ENCODE measurements around the gene HINT2.

The HINT2 gene

DNA sequence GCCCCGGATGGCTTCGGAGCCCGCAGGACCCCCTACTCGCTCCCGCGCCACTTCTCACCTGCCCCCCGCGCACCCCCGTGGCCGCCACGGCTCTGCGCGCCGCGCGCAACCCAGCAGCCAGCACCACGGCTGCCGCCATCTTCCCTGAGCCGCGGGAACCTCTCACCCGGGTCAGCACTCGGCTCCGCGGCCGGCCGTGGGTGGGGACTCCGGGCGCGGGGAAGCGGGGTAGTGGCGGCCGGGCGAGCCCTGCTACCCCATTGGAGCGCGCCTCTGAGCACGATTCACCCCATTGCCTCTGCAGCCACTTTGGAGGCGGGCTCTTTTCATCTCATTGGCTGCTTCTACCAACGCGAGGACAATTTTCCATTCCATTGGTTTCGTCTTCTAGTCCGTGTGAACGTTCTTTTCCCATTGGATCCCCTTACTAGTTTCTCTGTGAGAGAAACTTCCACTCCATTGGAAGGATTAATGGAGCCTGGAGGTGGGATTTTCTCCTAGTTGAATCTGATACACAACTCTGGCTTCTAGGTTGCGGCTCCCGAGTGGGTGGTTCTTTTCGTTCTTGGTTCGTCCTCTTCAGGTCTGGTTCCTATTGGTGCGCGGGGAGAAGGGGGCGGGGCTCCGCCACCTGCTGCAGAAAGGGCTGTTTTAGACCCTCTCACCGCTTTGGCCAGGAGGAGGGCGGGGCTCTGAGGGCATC, at the start of gene HINT2:
Gene HINT2, minus strand, starts transcription at position 202 of the 703 bp plus-strand sequence. Its CDS starts 63 bp downstream, at position 139.
- TF ChIP-seq GATA3 (IDR thresholded peaks at IDR 0.05; ENCODE audit: low read depth, low read length) (no peak), GATA2 (IDR thresholded peaks at IDR 0.05; ENCODE audit: low read depth, low read length) (no peak)

DNA sequence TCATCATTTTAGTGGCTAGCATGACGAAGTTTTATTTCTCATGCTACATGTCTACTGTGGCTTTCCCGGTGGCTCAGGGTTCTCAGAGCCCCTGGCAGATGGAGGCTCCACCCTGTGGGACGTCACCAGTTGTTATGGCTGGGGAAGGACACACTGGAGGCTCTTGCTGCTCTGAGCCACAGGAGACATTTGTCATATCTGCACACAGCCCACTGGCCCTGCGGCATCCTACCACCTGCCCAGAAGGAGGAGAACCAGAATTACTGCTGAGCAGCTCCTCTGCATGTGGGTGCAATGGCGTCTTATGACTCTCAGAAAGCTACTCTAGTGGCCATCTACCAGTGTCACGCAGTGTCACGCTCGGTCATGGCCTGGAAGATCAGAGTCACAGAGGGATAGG, 48.7 kb upstream of the HINT2 start:
- TF ChIP-seq GATA2 (IDR thresholded peaks at IDR 0.05; ENCODE audit: low read depth, low read length) (no peak), GATA3 (IDR thresholded peaks at IDR 0.05; ENCODE audit: low read depth, low read length) (no peak)

DNA sequence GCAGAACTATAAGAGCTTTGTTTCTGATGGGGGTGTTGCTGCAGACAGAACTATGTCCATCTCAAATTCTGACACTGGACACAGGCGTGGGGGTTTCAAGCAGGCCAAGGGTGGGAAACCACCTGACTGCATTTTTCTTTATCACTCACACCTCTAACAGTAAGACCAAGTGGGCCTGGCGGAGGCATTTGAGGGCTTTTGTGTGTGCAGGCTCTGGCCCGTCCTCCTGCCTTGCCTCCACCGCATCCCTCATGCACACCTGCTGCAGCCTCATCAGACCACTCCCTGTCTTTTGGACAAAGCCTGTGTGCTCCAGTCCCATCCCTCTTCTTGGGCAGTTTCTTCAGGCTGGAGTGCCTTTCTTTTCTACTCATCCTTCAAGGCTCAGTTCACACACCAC, 47.5 kb upstream of the HINT2 start:
- TF ChIP-seq GATA3 (IDR thresholded peaks at IDR 0.05; ENCODE audit: low read depth, low read length) (no peak), GATA2 (IDR thresholded peaks at IDR 0.05; ENCODE audit: low read depth, low read length) (no peak)

DNA sequence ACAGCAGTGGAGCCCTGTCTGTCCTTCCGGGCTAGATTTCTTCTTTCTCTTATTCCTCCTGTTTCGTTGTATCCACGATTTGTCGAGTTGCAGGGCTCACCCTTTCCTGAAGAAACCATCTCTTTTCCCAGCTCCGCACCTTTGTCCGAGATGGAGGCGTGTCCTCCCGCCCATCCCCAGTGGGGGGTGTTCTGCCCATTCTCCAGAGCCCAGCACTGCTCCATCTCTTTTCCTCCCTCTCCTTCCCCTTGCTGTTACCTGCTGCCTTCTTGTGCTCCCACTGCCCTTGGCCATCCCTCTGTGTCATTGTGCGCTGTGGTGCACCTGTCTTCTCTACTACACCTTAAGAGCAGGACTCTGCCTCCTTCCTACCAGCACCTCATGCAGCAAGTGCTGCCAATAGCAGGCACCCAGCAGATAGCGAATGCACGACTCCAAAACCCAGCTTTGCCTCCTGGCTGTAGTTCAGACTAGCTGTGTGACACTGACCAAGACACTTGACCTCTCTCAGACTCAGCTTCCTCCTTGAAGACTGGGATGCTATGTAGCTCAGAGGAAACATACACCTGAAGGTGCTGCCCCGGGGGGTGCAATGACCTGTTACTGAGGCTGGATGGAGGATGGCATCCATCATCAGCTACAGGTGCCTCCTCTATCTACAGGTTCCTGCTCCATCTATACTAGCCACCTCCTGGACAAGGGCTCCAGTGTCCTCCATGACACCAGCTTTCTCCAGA, 46.5 kb upstream of the HINT2 start:
- TF ChIP-seq GATA3 (IDR thresholded peaks at IDR 0.05; ENCODE audit: low read depth, low read length) = no peak
- TF ChIP-seq GATA2 (IDR thresholded peaks at IDR 0.05; ENCODE audit: low read depth, low read length) = no peak

DNA sequence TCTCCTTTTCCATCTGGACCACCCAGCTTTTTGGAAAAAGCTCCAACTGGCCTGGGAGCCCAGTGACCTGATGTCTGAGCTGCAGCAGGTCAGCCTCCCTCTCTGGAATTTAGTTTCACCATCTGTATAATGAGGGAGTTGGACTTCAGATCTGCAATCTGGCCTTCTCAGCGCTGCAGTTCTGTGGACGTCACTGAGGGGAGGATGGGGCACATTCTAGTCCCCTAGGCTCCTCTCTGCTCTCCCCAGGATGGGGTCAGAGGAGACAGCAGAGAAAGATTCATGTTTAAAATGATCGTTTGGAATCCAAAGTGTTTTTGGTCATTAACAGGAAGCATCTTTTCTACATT, 45.1 kb upstream of the HINT2 start:
- no peak for TF ChIP-seq GATA3 (IDR thresholded peaks at IDR 0.05; ENCODE audit: low read depth, low read length)
- TF ChIP-seq GATA2 (IDR thresholded peaks at IDR 0.05; ENCODE audit: low read depth, low read length) = no peak

DNA sequence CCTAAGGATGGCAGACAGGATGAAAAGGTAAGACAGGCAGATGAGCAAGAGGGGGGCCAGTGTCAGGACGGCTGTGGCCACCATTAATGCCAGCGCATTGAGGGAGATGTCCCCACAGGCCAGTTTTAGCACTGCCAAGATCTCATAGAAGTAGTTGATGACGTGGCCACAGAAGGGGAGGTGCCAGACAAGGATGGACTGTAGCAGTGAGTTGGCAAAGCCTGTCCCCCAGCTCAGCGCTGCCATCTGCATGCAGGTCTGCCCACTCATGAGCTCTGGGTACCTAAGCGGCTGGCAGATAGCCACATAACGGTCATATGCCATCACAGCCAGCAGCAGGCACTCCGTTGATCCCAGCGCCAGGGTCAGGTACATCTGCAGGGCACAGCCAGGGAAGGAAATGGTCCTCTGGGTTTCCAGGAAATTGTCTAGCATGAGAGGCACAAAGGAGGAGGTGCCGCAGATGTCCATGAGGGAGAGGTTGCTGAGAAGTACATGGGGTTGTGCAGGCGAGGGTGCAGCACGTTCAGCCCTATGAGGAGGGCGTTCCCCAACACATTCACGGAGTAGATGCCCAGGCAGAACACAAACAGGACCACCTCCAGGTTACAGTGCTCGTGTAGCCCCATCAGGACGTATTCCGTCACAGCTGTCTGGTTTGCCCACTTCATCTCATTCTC, 44.6 kb upstream of the HINT2 start:
- TF ChIP-seq GATA3 (IDR thresholded peaks at IDR 0.05; ENCODE audit: low read depth, low read length) (no peak), GATA2 (IDR thresholded peaks at IDR 0.05; ENCODE audit: low read depth, low read length) (no peak)

DNA sequence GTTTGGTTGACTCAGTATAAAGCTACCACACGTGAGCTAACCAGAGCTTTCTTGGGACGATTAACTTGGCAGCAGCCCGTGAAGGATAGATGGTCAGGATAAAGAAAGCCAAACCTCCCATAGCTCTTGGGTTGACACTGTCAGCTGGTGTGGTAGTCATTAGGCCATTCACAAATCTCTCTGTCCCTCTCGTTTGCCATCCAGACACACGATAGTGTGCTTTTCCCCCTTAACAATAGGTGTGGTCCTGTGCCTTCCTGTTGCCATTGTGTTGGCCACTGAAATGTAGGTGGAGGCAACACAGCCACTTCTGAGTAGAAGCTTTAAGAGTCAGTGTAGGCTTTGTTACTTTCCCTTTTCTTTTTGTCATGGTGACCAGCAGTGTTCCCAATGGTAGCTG, 43.6 kb upstream of the HINT2 start:
- TF ChIP-seq GATA2 (IDR thresholded peaks at IDR 0.05; ENCODE audit: low read depth, low read length) = no peak

DNA sequence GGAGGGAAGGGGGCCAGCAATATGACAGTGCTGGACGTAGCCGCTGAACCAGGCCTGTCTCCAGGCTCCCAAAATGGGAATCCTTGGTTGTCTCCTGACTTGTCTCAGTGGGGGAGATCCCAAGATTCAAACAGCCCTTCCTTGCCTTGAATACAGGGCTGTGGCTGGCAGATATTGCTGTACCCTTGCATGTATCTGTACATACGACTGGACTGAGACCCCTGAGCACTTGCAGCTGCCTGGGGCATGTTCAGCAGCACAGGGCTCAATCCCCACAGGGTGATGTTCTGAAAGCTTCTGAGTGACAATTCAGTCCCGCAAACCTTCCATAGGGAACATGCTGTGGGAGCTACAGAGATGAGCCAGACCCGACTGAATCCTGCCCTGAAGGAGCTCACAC, 42.0 kb upstream of the HINT2 start:
- TF ChIP-seq GATA2 (IDR thresholded peaks at IDR 0.05; ENCODE audit: low read depth, low read length) = no peak
- TF ChIP-seq GATA3 (IDR thresholded peaks at IDR 0.05; ENCODE audit: low read depth, low read length) = no peak

DNA sequence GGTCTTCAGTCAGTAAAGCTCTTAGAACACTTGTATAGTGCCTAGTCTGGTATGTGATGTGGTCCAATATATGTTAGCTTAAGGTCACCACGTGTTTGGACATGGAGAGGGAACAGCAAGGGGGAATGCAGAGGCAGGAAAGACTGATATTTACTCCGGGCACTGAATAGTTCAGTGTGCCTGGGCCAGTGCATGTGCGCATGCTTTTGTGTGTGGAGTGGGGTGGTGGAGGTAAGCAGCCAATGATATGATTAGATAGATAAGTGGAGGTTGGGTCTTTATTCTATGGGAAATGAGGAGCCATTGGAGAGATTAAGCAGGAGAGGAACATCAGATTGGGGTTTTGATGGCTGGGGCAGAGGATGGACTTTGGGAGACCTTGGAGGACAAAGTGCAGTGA, 41.4 kb upstream of the HINT2 start:
- TF ChIP-seq GATA3 (IDR thresholded peaks at IDR 0.05; ENCODE audit: low read depth, low read length) (no peak), GATA2 (IDR thresholded peaks at IDR 0.05; ENCODE audit: low read depth, low read length) (no peak)

DNA sequence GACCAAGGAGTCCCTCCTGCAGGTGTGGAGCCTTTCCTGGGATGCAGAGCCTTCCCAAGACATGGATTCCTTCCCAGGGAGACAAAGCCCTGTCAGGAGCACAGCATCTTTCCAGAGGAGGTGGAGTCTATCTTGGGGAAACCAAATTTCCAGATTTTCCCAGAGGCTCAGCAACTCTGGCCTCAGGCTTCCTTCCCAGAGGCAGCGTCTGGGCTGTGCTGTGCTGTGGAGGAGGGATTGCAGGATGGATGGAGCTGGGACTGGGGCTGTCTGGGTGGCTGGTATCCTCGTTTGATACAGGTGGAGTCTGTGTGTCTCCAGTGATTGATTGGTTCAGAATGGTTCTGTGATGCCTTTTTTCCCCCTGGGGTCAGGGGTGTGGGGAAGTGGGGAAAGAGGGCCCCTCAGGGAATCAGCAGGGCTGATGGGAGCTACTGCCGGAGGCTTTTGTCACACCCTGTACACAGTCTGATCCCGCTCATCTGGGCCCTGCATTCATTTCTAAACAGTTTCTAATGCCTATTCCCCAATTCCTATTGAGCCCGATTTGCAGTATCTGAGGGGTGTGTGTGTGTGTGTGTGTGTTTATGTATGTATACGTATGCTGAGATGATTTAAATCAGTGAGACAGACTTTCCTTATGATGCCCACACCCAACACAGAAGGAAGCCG, 39.4 kb upstream of the HINT2 start:
- TF ChIP-seq GATA2 (IDR thresholded peaks at IDR 0.05; ENCODE audit: low read depth, low read length) (no peak), GATA3 (IDR thresholded peaks at IDR 0.05; ENCODE audit: low read depth, low read length) (no peak)

DNA sequence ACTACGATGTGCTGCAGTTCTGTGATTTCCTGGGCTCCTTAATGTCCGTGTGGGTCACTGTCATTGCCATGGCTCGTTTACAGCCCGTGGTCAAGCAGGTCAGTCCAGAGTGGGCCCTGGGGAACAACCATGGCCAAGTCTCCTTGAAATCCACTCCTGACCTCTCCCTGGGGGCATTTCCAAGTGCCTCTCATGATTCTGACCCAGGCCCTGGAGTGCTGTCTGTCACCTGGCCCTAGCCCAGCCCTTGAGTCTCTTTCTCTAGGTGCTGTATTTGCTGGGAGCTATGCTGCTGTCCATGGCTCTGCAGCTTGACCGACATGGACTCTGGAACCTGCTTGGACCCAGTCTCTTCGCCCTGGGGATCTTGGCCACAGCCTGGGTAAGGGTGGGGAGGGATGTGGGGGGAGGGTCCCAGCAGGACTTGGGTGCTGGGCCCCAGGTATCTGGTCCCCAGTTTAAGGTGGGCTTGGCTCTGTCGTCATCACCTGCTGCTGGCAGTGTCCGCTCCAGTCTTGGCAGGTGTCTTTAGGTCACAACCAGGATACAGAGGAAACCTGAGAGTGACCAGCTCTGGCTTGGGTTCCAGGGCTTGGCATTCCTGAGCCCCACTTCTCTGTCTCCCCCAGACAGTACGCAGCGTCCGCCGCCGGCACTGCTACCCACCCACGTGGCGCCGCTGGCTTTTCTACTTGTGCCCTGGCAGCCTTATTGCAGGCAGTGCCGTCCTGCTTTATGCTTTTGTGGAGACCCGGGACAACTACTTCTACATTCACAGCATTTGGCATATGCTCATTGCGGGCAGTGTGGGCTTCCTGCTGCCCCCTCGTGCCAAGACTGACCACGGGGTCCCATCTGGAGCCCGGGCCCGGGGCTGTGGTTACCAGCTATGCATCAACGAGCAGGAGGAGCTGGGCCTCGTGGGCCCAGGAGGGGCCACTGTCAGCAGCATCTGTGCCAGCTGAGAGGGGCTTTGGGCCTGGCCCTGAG, 38.3 kb upstream of the HINT2 start:
- TF ChIP-seq GATA3 (IDR thresholded peaks at IDR 0.05; ENCODE audit: low read depth, low read length) (no peak), GATA2 (IDR thresholded peaks at IDR 0.05; ENCODE audit: low read depth, low read length) (no peak)

DNA sequence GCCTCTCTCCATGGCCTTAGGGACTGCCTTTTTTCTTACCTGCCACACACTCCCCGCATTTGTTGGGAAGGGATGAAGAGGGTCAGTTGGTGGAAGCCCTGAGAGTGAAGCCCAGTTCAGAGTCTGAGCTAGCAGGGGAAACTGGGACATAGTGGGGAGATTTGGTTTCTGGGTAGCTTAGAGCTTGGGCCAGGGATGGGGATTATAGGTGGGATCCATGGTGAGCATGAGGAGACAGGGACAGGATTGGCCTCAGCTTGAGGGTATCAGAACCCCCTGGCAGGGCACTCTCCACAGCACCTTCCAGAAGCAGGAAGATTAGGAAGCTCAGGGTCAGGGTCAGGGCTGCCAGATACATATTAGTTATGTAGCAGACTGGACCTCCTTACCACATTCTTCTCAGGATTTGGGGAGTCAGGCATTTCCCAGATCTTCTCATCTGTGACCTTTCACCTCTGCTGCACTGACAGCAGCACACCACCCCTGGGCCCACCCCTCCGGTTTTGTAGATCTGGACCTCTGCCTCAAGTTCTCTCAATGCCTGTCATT, 37.5 kb upstream of the HINT2 start:
- TF ChIP-seq GATA2 (IDR thresholded peaks at IDR 0.05; ENCODE audit: low read depth, low read length) (no peak), GATA3 (IDR thresholded peaks at IDR 0.05; ENCODE audit: low read depth, low read length) (no peak)
